ENCODE measurements around the gene CDC42SE2. TPM values are rescaled to one million over a fixed set of nuclear protein-coding genes. Genes with fewer than 3 reads are reported as not detected.
A peak's percentile ranks its signal among the peaks of the same experiment; 100 is the strongest.
"Not testable (repeated sequence)": the region's sequence is repeated elsewhere in the genome, so short reads cannot be mapped to it uniquely, and the experiment has no call there.

The CDC42SE2 gene
- total RNA-seq, 1 donor from 2014 or later: 27.7 TPM

GRCh38 chr5:131392466-131393095, 128.7 kb downstream of the CDC42SE2 start:
- H3K4me1 ChIP-seq (ENCODE audit: control insufficient read depth in 3 of 3, insufficient read depth in 3 of 3, low read length in 3 of 3): peaks cover 0 to 5% (median 3%) of the 10 kb centered on the region in 3 donors
- no peak overlapping the region for H3K27ac ChIP-seq (ENCODE audit: low read depth, low read length)
- no peak overlapping the region for H3K9ac ChIP-seq (ENCODE audit: low read depth in 1 of 3, low read length in 3 of 3)
- peaks cover 4 to 18% (median 5%) of the 10 kb centered on the region in 3 donors for H3K36me3 ChIP-seq (ENCODE audit: control insufficient read depth in 3 of 3, insufficient read depth in 3 of 3, low read length in 3 of 3)
- H3K9me3 ChIP-seq (ENCODE audit: control insufficient read depth in 3 of 3, low read length in 3 of 3): no peaks in the 10 kb centered on the region
- no peak overlapping the region for H3K4me3 ChIP-seq (ENCODE audit: low read length in 3 of 3)
- H3K27me3 ChIP-seq (ENCODE audit: control insufficient read depth in 3 of 3, insufficient read depth in 3 of 3, low read length in 3 of 3): no peaks in the 10 kb centered on the region

GRCh38 chr5:131393498-131393968, 129.7 kb downstream of the CDC42SE2 start:
- H3K4me1 ChIP-seq (ENCODE audit: control insufficient read depth in 3 of 3, insufficient read depth in 3 of 3, low read length in 3 of 3): peaks cover 0 to 5% (median 3%) of the 10 kb centered on the region in 3 donors
- peak overlapping the region; percentile 46 for H3K27ac ChIP-seq (ENCODE audit: low read depth, low read length)
- H3K9ac ChIP-seq (ENCODE audit: low read depth in 1 of 3, low read length in 3 of 3): no peak overlapping the region
- H3K9me3 ChIP-seq (ENCODE audit: control insufficient read depth in 3 of 3, low read length in 3 of 3): no peaks in the 10 kb centered on the region
- no peak overlapping the region for H3K4me3 ChIP-seq (ENCODE audit: low read length in 3 of 3)
- H3K27me3 ChIP-seq (ENCODE audit: control insufficient read depth in 3 of 3, insufficient read depth in 3 of 3, low read length in 3 of 3): no peaks in the 10 kb centered on the region
- H3K36me3 ChIP-seq (ENCODE audit: control insufficient read depth in 3 of 3, insufficient read depth in 3 of 3, low read length in 3 of 3): peaks cover 4 to 22% (median 5%) of the 10 kb centered on the region in 3 donors

- H3K27me3 ChIP-seq (ENCODE audit: control insufficient read depth in 3 of 3, insufficient read depth in 3 of 3, low read length in 3 of 3): no peaks in the 10 kb centered on the region
- peaks cover 0 to 5% (median 3%) of the 10 kb centered on the region in 3 donors for H3K4me1 ChIP-seq (ENCODE audit: control insufficient read depth in 3 of 3, insufficient read depth in 3 of 3, low read length in 3 of 3)
- H3K27ac ChIP-seq (ENCODE audit: low read depth, low read length): peak overlapping the region; percentile 46
- no peaks in the 10 kb centered on the region for H3K9me3 ChIP-seq (ENCODE audit: control insufficient read depth in 3 of 3, low read length in 3 of 3)
- H3K9ac ChIP-seq (ENCODE audit: low read depth in 1 of 3, low read length in 3 of 3): no peak overlapping the region
- peaks cover 4 to 27% (median 5%) of the 10 kb centered on the region in 3 donors for H3K36me3 ChIP-seq (ENCODE audit: control insufficient read depth in 3 of 3, insufficient read depth in 3 of 3, low read length in 3 of 3)
- no peak overlapping the region for H3K4me3 ChIP-seq (ENCODE audit: low read length in 3 of 3)
These were observed 130.3 kb downstream of the CDC42SE2 start for GRCh38 chr5:131394128-131394527.

- Histone ChIP-seq H3K27ac (ENCODE audit: low read depth, low read length) (no peak overlapping the region), H3K4me3 (ENCODE audit: low read length in 3 of 3) (no peak overlapping the region), H3K36me3 (ENCODE audit: control insufficient read depth in 3 of 3, insufficient read depth in 3 of 3, low read length in 3 of 3) (peaks cover 4 to 35% (median 5%) of the 10 kb centered on the region in 3 donors), H3K9ac (ENCODE audit: low read depth in 1 of 3, low read length in 3 of 3) (no peak overlapping the region), H3K9me3 (ENCODE audit: control insufficient read depth in 3 of 3, low read length in 3 of 3) (no peaks in the 10 kb centered on the region), H3K4me1 (ENCODE audit: control insufficient read depth in 3 of 3, insufficient read depth in 3 of 3, low read length in 3 of 3) (peaks cover 0 to 5% (median 3%) of the 10 kb centered on the region in 3 donors), H3K27me3 (ENCODE audit: control insufficient read depth in 3 of 3, insufficient read depth in 3 of 3, low read length in 3 of 3) (no peaks in the 10 kb centered on the region)
These were observed 132.2 kb downstream of the CDC42SE2 start for GRCh38 chr5:131396015-131396414.

- Histone ChIP-seq H3K27ac (ENCODE audit: low read depth, low read length) (no peak overlapping the region), H3K4me1 (ENCODE audit: control insufficient read depth in 3 of 3, insufficient read depth in 3 of 3, low read length in 3 of 3) (peaks cover 0 to 5% (median 3%) of the 10 kb centered on the region in 3 donors), H3K9me3 (ENCODE audit: control insufficient read depth in 3 of 3, low read length in 3 of 3) (no peaks in the 10 kb centered on the region), H3K9ac (ENCODE audit: low read depth in 1 of 3, low read length in 3 of 3) (no peak overlapping the region), H3K27me3 (ENCODE audit: control insufficient read depth in 3 of 3, insufficient read depth in 3 of 3, low read length in 3 of 3) (no peaks in the 10 kb centered on the region), H3K4me3 (ENCODE audit: low read length in 3 of 3) (no peak overlapping the region), H3K36me3 (ENCODE audit: control insufficient read depth in 3 of 3, insufficient read depth in 3 of 3, low read length in 3 of 3) (peaks cover 4 to 35% (median 5%) of the 10 kb centered on the region in 3 donors)
These were observed 132.9 kb downstream of the CDC42SE2 start for GRCh38 chr5:131396630-131397273.

GRCh38 chr5:131399007-131399406, 135.2 kb downstream of the CDC42SE2 start:
- peaks cover 3 to 46% (median 7%) of the 10 kb centered on the region in 3 donors for H3K36me3 ChIP-seq (ENCODE audit: control insufficient read depth in 3 of 3, insufficient read depth in 3 of 3, low read length in 3 of 3)
- not testable (repeated sequence) for H3K4me1 ChIP-seq (ENCODE audit: control insufficient read depth in 3 of 3, insufficient read depth in 3 of 3, low read length in 3 of 3); H3K27ac ChIP-seq (ENCODE audit: low read depth, low read length); H3K27me3 ChIP-seq (ENCODE audit: control insufficient read depth in 3 of 3, insufficient read depth in 3 of 3, low read length in 3 of 3); H3K4me3 ChIP-seq (ENCODE audit: low read length in 3 of 3); H3K9me3 ChIP-seq (ENCODE audit: control insufficient read depth in 3 of 3, low read length in 3 of 3); H3K9ac ChIP-seq (ENCODE audit: low read depth in 1 of 3, low read length in 3 of 3)

GRCh38 chr5:131400585-131400984, 136.7 kb downstream of the CDC42SE2 start:
- no peak overlapping the region for H3K27ac ChIP-seq (ENCODE audit: low read depth, low read length)
- H3K9ac ChIP-seq (ENCODE audit: low read depth in 1 of 3, low read length in 3 of 3): no peak overlapping the region
- H3K27me3 ChIP-seq (ENCODE audit: control insufficient read depth in 3 of 3, insufficient read depth in 3 of 3, low read length in 3 of 3): no peaks in the 10 kb centered on the region
- H3K4me1 ChIP-seq (ENCODE audit: control insufficient read depth in 3 of 3, insufficient read depth in 3 of 3, low read length in 3 of 3): no peaks in the 10 kb centered on the region
- H3K36me3 ChIP-seq (ENCODE audit: control insufficient read depth in 3 of 3, insufficient read depth in 3 of 3, low read length in 3 of 3): peaks cover 0 to 41% (median 2%) of the 10 kb centered on the region in 3 donors
- no peak overlapping the region for H3K4me3 ChIP-seq (ENCODE audit: low read length in 3 of 3)
- peaks cover 0 to 3% (median 0%) of the 10 kb centered on the region in 3 donors for H3K9me3 ChIP-seq (ENCODE audit: control insufficient read depth in 3 of 3, low read length in 3 of 3)

GRCh38 chr5:131405674-131406073, 141.8 kb downstream of the CDC42SE2 start:
- Histone ChIP-seq H3K27ac (ENCODE audit: low read depth, low read length) (no peak overlapping the region), H3K9ac (ENCODE audit: low read depth in 1 of 3, low read length in 3 of 3) (no peak overlapping the region), H3K9me3 (ENCODE audit: control insufficient read depth in 3 of 3, low read length in 3 of 3) (peaks cover 0 to 3% (median 0%) of the 10 kb centered on the region in 3 donors), H3K4me1 (ENCODE audit: control insufficient read depth in 3 of 3, insufficient read depth in 3 of 3, low read length in 3 of 3) (no peaks in the 10 kb centered on the region), H3K36me3 (ENCODE audit: control insufficient read depth in 3 of 3, insufficient read depth in 3 of 3, low read length in 3 of 3) (peaks cover 9 to 33% (median 11%) of the 10 kb centered on the region in 3 donors), H3K27me3 (ENCODE audit: control insufficient read depth in 3 of 3, insufficient read depth in 3 of 3, low read length in 3 of 3) (no peaks in the 10 kb centered on the region), H3K4me3 (ENCODE audit: low read length in 3 of 3) (no peak overlapping the region)

- Histone ChIP-seq H3K36me3 (ENCODE audit: control insufficient read depth in 3 of 3, insufficient read depth in 3 of 3, low read length in 3 of 3) (peaks cover 9 to 30% (median 11%) of the 10 kb centered on the region in 3 donors), H3K9me3 (ENCODE audit: control insufficient read depth in 3 of 3, low read length in 3 of 3) (peaks cover 0 to 3% (median 0%) of the 10 kb centered on the region in 3 donors), H3K27me3 (ENCODE audit: control insufficient read depth in 3 of 3, insufficient read depth in 3 of 3, low read length in 3 of 3) (no peaks in the 10 kb centered on the region), H3K27ac (ENCODE audit: low read depth, low read length) (no peak overlapping the region), H3K4me1 (ENCODE audit: control insufficient read depth in 3 of 3, insufficient read depth in 3 of 3, low read length in 3 of 3) (no peaks in the 10 kb centered on the region), H3K9ac (ENCODE audit: low read depth in 1 of 3, low read length in 3 of 3) (no peak overlapping the region), H3K4me3 (ENCODE audit: low read length in 3 of 3) (no peak overlapping the region)
These were observed 142.2 kb downstream of the CDC42SE2 start for GRCh38 chr5:131406076-131406475.

GRCh38 chr5:131406975-131407638, 143.3 kb downstream of the CDC42SE2 start:
- peaks cover 9 to 30% (median 11%) of the 10 kb centered on the region in 3 donors for H3K36me3 ChIP-seq (ENCODE audit: control insufficient read depth in 3 of 3, insufficient read depth in 3 of 3, low read length in 3 of 3)
- H3K9me3 ChIP-seq (ENCODE audit: control insufficient read depth in 3 of 3, low read length in 3 of 3): no peaks in the 10 kb centered on the region
- H3K4me3 ChIP-seq (ENCODE audit: low read length in 3 of 3): no peak overlapping the region
- H3K9ac ChIP-seq (ENCODE audit: low read depth in 1 of 3, low read length in 3 of 3): no peak overlapping the region
- no peaks in the 10 kb centered on the region for H3K27me3 ChIP-seq (ENCODE audit: control insufficient read depth in 3 of 3, insufficient read depth in 3 of 3, low read length in 3 of 3)
- no peaks in the 10 kb centered on the region for H3K4me1 ChIP-seq (ENCODE audit: control insufficient read depth in 3 of 3, insufficient read depth in 3 of 3, low read length in 3 of 3)
- H3K27ac ChIP-seq (ENCODE audit: low read depth, low read length): no peak overlapping the region

Data from skeletal muscle tissue (tissue), 4 donors.